OCI-LY1 (cell line): ENCODE measurements around the gene TTLL11.

Experiments
- H2AFZ ChIP-seq: fragments of 200-600 bp; sonication (generic), shearing (Covaris generic); 2 replicates; pipeline ENCODE4 v1.6.0; 2014; ENCODE audit warnings: antibody characterized with exemption, mild to moderate bottlenecking, low read length
- H3F3A ChIP-seq: fragments of 200-600 bp; sonication (generic), shearing (Covaris generic); 2 replicates; pipeline ENCODE4 v1.6.0; 2014; ENCODE audit warnings: mild to moderate bottlenecking, antibody characterized with exemption, low read length, moderate library complexity; ENCODE audit not compliant: insufficient read depth
- H3K27ac ChIP-seq: fragments of 200-600 bp; sonication (generic); 2 replicates; pipeline ENCODE4 v1.5.1; 2014; ENCODE audit warnings: low read length, mixed run types, mild to moderate bottlenecking, low read depth; ENCODE audit not compliant: poor library complexity, severe bottlenecking
- H3K27me3 ChIP-seq: fragments of 200-600 bp; sonication (generic); 2 replicates; pipeline ENCODE4 v1.6.0; 2014; ENCODE audit warnings: antibody characterized with exemption, mild to moderate bottlenecking, low read length, moderate library complexity; ENCODE audit not compliant: insufficient read depth
- H3K36me3 ChIP-seq: fragments of 200-600 bp; sonication (generic); 2 replicates; pipeline ENCODE4 v1.6.1; 2014; ENCODE audit warnings: mild to moderate bottlenecking, antibody characterized with exemption, low read length, moderate library complexity, mixed read lengths; ENCODE audit not compliant: insufficient read depth
- H3K4me1 ChIP-seq: fragments of 200-600 bp; sonication (generic); 2 replicates; pipeline ENCODE4 v1.5.1; 2014; ENCODE audit warnings: mild to moderate bottlenecking, low read length, moderate library complexity; ENCODE audit not compliant: insufficient read depth, severe bottlenecking
- H3K4me2 ChIP-seq: fragments of 200-600 bp; sonication (generic), shearing (Covaris generic); 2 replicates; pipeline ENCODE4 v1.6.1; 2014; ENCODE audit warnings: low read length
- H3K4me3 ChIP-seq: fragments of 200-600 bp; sonication (generic); 2 replicates; pipeline ENCODE4 v1.5.1; 2014; ENCODE audit warnings: low read length, low read depth, mild to moderate bottlenecking, mixed read lengths; ENCODE audit not compliant: poor library complexity, severe bottlenecking
- H3K79me2 ChIP-seq: fragments of 200-600 bp; shearing (Covaris generic); 2 replicates; pipeline ENCODE4 v1.6.1; 2016; ENCODE audit warnings: mixed run types, low read length, mixed read lengths; ENCODE audit not compliant: insufficient read depth
- H3K9ac ChIP-seq: fragments of 200-600 bp; sonication (generic), shearing (Covaris generic); 2 replicates; pipeline ENCODE4 v1.6.1; 2014; ENCODE audit warnings: mild to moderate bottlenecking, low read length, mixed read lengths
- H3K9me2 ChIP-seq: fragments of 200-600 bp; sonication (generic), shearing (Covaris generic); 2 replicates; pipeline ENCODE4 v1.6.1; 2014; ENCODE audit warnings: low read depth, mild to moderate bottlenecking, low read length, mixed read lengths
- H3K9me3 ChIP-seq: fragments of 200-600 bp; shearing (Covaris generic); 2 replicates; pipeline ENCODE4 v1.6.1; 2014; ENCODE audit warnings: low read length, mixed read lengths
- H4K20me1 ChIP-seq: fragments of 200-600 bp; sonication (generic), shearing (Covaris generic); 2 replicates; pipeline ENCODE4 v1.6.0; 2016; ENCODE audit warnings: mild to moderate bottlenecking, low read length; ENCODE audit not compliant: insufficient read depth
- CTCF ChIP-seq: fragments of 200-600 bp; sonication (generic), shearing (Covaris generic); IDR thresholded peaks from 2 replicates; pipeline ENCODE4 v1.5.1; 2017; ENCODE audit warnings: mild to moderate bottlenecking, antibody characterized with exemption, low read length, moderate library complexity, mixed read lengths
- EZH2 ChIP-seq: fragments of 200-600 bp; sonication (generic), shearing (Covaris generic); IDR thresholded peaks from 2 replicates; pipeline ENCODE4 v1.8.0; 2017; ENCODE audit warnings: borderline replicate concordance, mixed run types, mild to moderate bottlenecking, antibody characterized with exemption, low read length, moderate library complexity, mixed read lengths

TTLL11 gene

DNA sequence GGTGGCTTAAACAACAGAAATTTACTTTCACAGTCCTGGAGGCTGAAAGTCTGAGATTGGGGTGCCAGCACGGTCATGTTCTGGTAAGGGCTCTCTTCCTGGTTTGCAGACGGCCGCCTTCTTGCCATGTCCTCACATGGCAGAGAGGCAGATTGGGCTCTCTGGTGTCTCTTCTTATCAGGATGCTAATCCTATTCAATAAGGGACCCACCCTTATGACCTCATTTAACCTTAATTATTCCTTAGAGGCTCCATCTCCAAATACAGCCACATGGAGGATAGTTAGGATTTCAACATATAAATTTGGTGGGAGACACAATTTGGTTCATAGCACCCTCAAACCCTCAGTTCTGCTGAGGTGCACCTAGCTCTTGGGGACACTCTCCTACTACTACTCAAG is 261.2 kb downstream of the TTLL11 start:
- Histone ChIP-seq H4K20me1 (no peaks in the 10 kb centered on the region), H3F3A (no peaks in the 10 kb centered on the region), H3K27ac (no peak overlapping the region), H3K79me2 (no peaks in the 10 kb centered on the region), H3K27me3 (no peaks in the 10 kb centered on the region), H3K36me3 (no peaks in the 10 kb centered on the region), H3K9me2 (no peaks in the 10 kb centered on the region), H3K4me2 (no peak overlapping the region), H3K9me3 (no peaks in the 10 kb centered on the region), H3K4me1 (peaks cover 14% of the 10 kb centered on the region), H3K9ac (no peak overlapping the region), H3K4me3 (no peak overlapping the region), H2AFZ (no peak overlapping the region)
- TF ChIP-seq EZH2, result no peak
- TF ChIP-seq CTCF, result no peak

DNA sequence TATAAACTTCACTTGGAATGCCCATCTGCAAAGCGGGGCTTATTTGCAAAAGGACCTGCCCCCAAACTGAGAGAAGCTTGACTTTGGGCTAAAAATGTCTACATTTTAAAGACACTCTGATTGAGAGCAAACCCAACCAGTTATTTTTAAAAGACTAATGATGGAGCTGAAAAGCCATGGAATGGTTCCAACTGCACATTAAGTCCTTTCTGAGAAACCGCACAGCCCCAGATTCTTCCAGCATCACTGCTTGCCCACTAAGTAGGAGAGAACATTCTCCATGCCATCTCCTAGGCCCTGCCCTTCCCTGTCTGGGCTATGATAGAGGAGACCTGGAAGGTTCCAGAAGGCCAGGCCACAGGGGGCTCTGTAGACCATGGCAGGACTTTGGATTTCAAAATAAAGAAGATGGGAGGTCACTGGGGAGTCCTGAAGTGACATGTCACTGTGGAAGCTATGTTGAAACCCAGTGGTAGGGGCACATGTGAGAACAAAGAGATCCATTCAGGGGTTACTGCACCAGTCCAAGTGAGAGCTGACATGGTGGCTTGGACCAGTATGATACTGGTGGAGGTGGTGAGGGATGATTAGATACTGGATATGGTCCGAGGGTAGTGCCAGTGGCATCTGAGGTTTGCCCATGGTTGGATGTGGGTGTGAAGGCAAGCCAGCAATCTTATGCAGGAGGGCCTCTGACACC is 262.5 kb downstream of the TTLL11 start:
- H3K9me2 ChIP-seq, result no peaks in the 10 kb centered on the region
- no peaks in the 10 kb centered on the region for H3K36me3 ChIP-seq
- H3F3A ChIP-seq, result no peaks in the 10 kb centered on the region
- no peaks in the 10 kb centered on the region for H3K9me3 ChIP-seq
- no peak overlapping the region for H3K9ac ChIP-seq
- H3K79me2 ChIP-seq, result no peaks in the 10 kb centered on the region
- H3K27me3 ChIP-seq, result no peaks in the 10 kb centered on the region
- H3K27ac ChIP-seq, result no peak overlapping the region
- no peak overlapping the region for H3K4me2 ChIP-seq
- TF ChIP-seq EZH2, result no peak
- no peak for TF ChIP-seq CTCF
- no peak overlapping the region for H2AFZ ChIP-seq
- H4K20me1 ChIP-seq, result no peaks in the 10 kb centered on the region
- H3K4me3 ChIP-seq, result no peak overlapping the region
- peaks cover 21% of the 10 kb centered on the region for H3K4me1 ChIP-seq

DNA sequence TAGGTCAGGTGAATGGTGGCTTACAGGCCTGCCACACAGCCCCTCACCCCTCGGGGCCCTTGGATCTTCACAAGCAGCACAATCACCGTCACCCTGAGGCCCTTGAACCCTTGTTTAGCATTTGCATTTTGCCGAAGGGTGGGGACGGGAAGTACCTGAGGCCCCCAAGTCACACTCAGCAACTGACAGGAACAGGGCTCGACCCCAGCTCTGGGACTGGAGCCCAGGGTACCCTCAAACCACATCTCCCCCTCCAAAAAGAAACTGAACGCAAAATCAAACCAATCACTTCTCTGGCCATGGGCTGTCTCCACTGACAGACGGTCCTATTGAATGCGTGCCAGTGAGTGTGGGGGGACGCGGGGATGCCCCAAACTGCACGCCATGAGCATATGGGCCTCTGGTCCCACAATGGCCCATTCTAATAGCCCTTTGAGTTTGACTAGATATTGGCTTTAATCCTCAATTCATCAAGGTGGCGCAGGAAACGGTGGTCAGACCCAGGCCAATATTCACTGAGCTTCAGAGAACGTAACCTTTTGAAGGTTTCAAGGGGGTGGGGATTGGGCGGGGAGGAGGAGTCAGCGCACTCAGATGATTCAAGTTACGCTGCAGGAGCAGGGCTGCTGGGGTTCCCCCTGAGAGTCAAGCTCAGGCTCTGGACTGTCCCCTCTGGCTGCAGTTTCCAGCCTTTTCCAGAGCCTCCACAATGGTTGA is 265.7 kb downstream of the TTLL11 start:
- Histone ChIP-seq H3K9ac (peak overlapping the region; percentile 1; the same call in 1 of the 2 replicates), H3K27me3 (no peaks in the 10 kb centered on the region), H3K4me1 (peaks cover 46% of the 10 kb centered on the region), H3K36me3 (no peaks in the 10 kb centered on the region), H3K79me2 (no peaks in the 10 kb centered on the region), H3K9me2 (no peaks in the 10 kb centered on the region), H3F3A (no peaks in the 10 kb centered on the region), H3K27ac (peak overlapping the region; percentile 18), H3K9me3 (no peaks in the 10 kb centered on the region), H3K4me2 (no peak overlapping the region; the same call in 1 of the 2 replicates), H3K4me3 (no peak overlapping the region), H2AFZ (0 out of 2 replicates have a peak overlapping the region, but pooled peaks have one; percentile 14), H4K20me1 (no peaks in the 10 kb centered on the region)
- no peak for TF ChIP-seq CTCF
- TF ChIP-seq EZH2, result no peak
